ENCODE results near the gene ABLIM1. TPM values are rescaled to one million over a fixed set of nuclear protein-coding genes. Genes with fewer than 3 reads are reported as not detected.

The ABLIM1 gene
- total and polyA plus RNA-seq, 2 of the 4 experiments (the other 2 are of a cell fraction), result 7.7 to 9.9 TPM

GRCh38 chr10:114406455-114406854, 251.6 kb downstream of the ABLIM1 start:
- no peaks in the 10 kb centered on the region for H3K79me1 ChIP-seq (ENCODE audit: low read depth in 1 of 2, low read length in 2 of 2)
- in situ Hi-C loops (cut with MboI; ENCODE audit: low sequenced_read_pairs), result no loop called here

More at GRCh38 chr10:114406455-114406854, 251.6 kb downstream of the ABLIM1 start:
- no peak overlapping the region for H3K4me2 ChIP-seq (ENCODE audit: low read depth, low read length)
- dilution Hi-C loops (cut with HindIII; ENCODE audit: low sequenced_read_pairs, unreplicated experiment) (no loop called here), intact Hi-C loops (cut with micrococcal nuclease) (no loop called here)
- no peak overlapping the region for H2BK20ac ChIP-seq (ENCODE audit: low read depth, low read length)
- no CpG with 5 or more reads among the region's 1 CpG for WGBS, 2 experiments (ENCODE audit: extremely low coverage in 2 of 2, insufficient read length in 1 of 2)
- H3K9me3 ChIP-seq (ENCODE audit: control insufficient read depth, insufficient read depth, low read length), result no peaks in the 10 kb centered on the region
- ATAC-seq (ENCODE audit: low read depth) (no peak), DNase-seq (no peak)
- no peaks in the 10 kb centered on the region for H4K20me1 ChIP-seq (ENCODE audit: insufficient read depth, low read length)
- POLR2A ChIA-PET (ENCODE audit: unreplicated experiment), result no interaction called here
- no peak overlapping the region for H3K4me3 ChIP-seq (ENCODE audit: insufficient read depth, low read depth, low read length)
- H3K27ac ChIP-seq (ENCODE audit: insufficient read depth, low read length), result no peak overlapping the region
- H4K5ac ChIP-seq (ENCODE audit: low read depth, low read length), result no peak overlapping the region
- no peaks in the 10 kb centered on the region for H3K4me1 ChIP-seq (ENCODE audit: control insufficient read depth, insufficient read depth, low read length)
- no peaks in the 10 kb centered on the region for H3K9me1 ChIP-seq (ENCODE audit: insufficient read depth, low read length)
- H3K23ac ChIP-seq (ENCODE audit: low read depth, low read length), result no peak overlapping the region
- H2BK120ac ChIP-seq (ENCODE audit: low read depth, low read length), result no peak overlapping the region
- H3K9ac ChIP-seq (ENCODE audit: low read depth, low read length), result no peak overlapping the region
- no peak overlapping the region for H3K56ac ChIP-seq (ENCODE audit: extremely low read depth, insufficient read depth, low read length)
- TF ChIP-seq ELK1 (IDR thresholded peaks at IDR 0.05; ENCODE audit: borderline replicate concordance, low read depth, low read length) (no peak), NFE2L2 (IDR thresholded peaks at IDR 0.05; ENCODE audit: low read depth, low read length) (no peak), RCOR1 (IDR thresholded peaks at IDR 0.05; ENCODE audit: insufficient replicate concordance, low read length) (no peak), MAFK (IDR thresholded peaks at IDR 0.05; ENCODE audit: low read depth, low read length) (no peak), CEBPB (IDR thresholded peaks at IDR 0.05; ENCODE audit: low read depth, low read length) (no peak), RAD21 (IDR thresholded peaks at IDR 0.05; ENCODE audit: low read length) (no peak), CHD1 (IDR thresholded peaks at IDR 0.05; ENCODE audit: low read depth, low read length) (no peak), SMC3 (IDR thresholded peaks at IDR 0.05; ENCODE audit: low read depth, low read length) (no peak)
- H4K91ac ChIP-seq (ENCODE audit: insufficient read depth, low read depth, low read length), result no peak overlapping the region
- H4K8ac ChIP-seq (ENCODE audit: low read depth in 2 of 2, low read length in 2 of 2), result no peak overlapping the region
- H2AK5ac ChIP-seq (ENCODE audit: low read depth, low read length), result no peak overlapping the region
- no peaks in the 10 kb centered on the region for H3K36me3 ChIP-seq (ENCODE audit: control insufficient read depth, insufficient read depth, low read length)
- H3K27me3 ChIP-seq (ENCODE audit: control insufficient read depth, insufficient read depth, low read length), result peaks cover 54% of the 10 kb centered on the region
- CTCF ChIA-PET, result no interaction called here
- H3K4ac ChIP-seq (ENCODE audit: low read depth, low read length), result no peak overlapping the region
- no peak overlapping the region for H2BK5ac ChIP-seq (ENCODE audit: low read depth, low read length, poor library complexity, severe bottlenecking)
- H3K18ac ChIP-seq (ENCODE audit: low read depth, low read length), result no peak overlapping the region
- H2AFZ ChIP-seq (replicated peaks; ENCODE audit: low read length, poor library complexity), result no peak overlapping the region
- H3K14ac ChIP-seq (replicated peaks; ENCODE audit: low read depth, low read length), result no peak overlapping the region
- no TSS peak for BruUV-seq (replicated peaks)
- no peak overlapping the region for H2AK9ac ChIP-seq (replicated peaks; ENCODE audit: low read depth, low read length, poor library complexity)
- no peak overlapping the region for H2BK15ac ChIP-seq (ENCODE audit: low read depth, low read length)

Measured in IMR-90 (cell line).